GM23338 (cell line): ENCODE results near the gene SH3GLB1. TPM values are rescaled to one million over a fixed set of nuclear protein-coding genes. Genes with fewer than 3 reads are reported as not detected.

ENCODE experiments used
- ATAC-seq: fragments of 200-7000 bp; cut with Tn5 transposase; 3 replicates; pipeline ENCODE4 v1.9.1; 2020
- DNase-seq: peaks from one replicate; pipeline ENCODE4 v3.0.0-alpha.2; 2015; ENCODE audit warnings: low spot score
- H2AFZ ChIP-seq: fragments of 200-600 bp; sonication (generic); 2 replicates; pipeline ENCODE4 v1.8.0; 2016; ENCODE audit warnings: antibody characterized with exemption, mild to moderate bottlenecking, moderate library complexity
- H3F3A ChIP-seq: fragments of 200-600 bp; sonication (generic); replicated peaks from 2 replicates; pipeline ENCODE4 v1.8.0; 2017; ENCODE audit warnings: antibody characterized with exemption, mixed run types, low read depth
- H3K27ac ChIP-seq: fragments of 200-600 bp; sonication (generic); 2 replicates; pipeline ENCODE4 v1.6.1; 2016; ENCODE audit warnings: low read depth
- H3K27me3 ChIP-seq: fragments of 200-600 bp; sonication (generic); 2 replicates; pipeline ENCODE4 v1.8.0; 2016; ENCODE audit warnings: mild to moderate bottlenecking, mixed run types, moderate library complexity; ENCODE audit not compliant: insufficient read depth
- H3K36me3 ChIP-seq: fragments of 200-600 bp; sonication (generic); 2 replicates; pipeline ENCODE4 v1.8.0; 2016; ENCODE audit warnings: mild to moderate bottlenecking; ENCODE audit not compliant: insufficient read depth
- H3K4me1 ChIP-seq: fragments of 200-600 bp; sonication (generic); 2 replicates; pipeline ENCODE4 v1.8.0; 2016; ENCODE audit warnings: mild to moderate bottlenecking, moderate library complexity; ENCODE audit not compliant: insufficient read depth
- H3K4me2 ChIP-seq: fragments of 200-600 bp; sonication (generic); 2 replicates; pipeline ENCODE4 v1.7.1; 2017; ENCODE audit warnings: mixed run types
- H3K4me3 ChIP-seq: fragments of 200-600 bp; sonication (generic); 2 replicates; pipeline ENCODE4 v1.6.1; 2016; ENCODE audit warnings: mixed run types
- H3K79me2 ChIP-seq: fragments of 200-600 bp; sonication (generic); replicated peaks from 2 replicates; pipeline ENCODE4 v1.8.0; 2017; ENCODE audit warnings: mild to moderate bottlenecking; ENCODE audit not compliant: insufficient read depth
- H3K9me2 ChIP-seq: fragments of 200-600 bp; sonication (generic); 2 replicates; pipeline ENCODE4 v1.8.0; 2017; ENCODE audit not compliant: insufficient read depth
- H4K20me1 ChIP-seq: fragments of 200-600 bp; sonication (generic); replicated peaks from 2 replicates; pipeline ENCODE4 v1.8.0; 2017; ENCODE audit warnings: mild to moderate bottlenecking; ENCODE audit not compliant: insufficient read depth
- H3K27ac Mint-ChIP-seq: 2 replicates; pipeline ENCODE4 v1.8.0; 2020; ENCODE audit warnings: inconsistent platforms, mild to moderate bottlenecking, moderate library complexity, mixed read lengths
- H3K27me3 Mint-ChIP-seq: 3 replicates; pipeline ENCODE4 v1.8.0; 2022; ENCODE audit warnings: low read depth, mild to moderate bottlenecking, moderate library complexity, mixed read lengths, inconsistent platforms; ENCODE audit not compliant: insufficient read depth, poor library complexity
- H3K36me3 Mint-ChIP-seq: 3 replicates; pipeline ENCODE4 v1.8.0; 2021; ENCODE audit warnings: low read depth, mild to moderate bottlenecking, inconsistent platforms, moderate library complexity, mixed read lengths
- H3K4me1 Mint-ChIP-seq: 3 replicates; pipeline ENCODE4 v1.8.0; 2020; ENCODE audit warnings: mild to moderate bottlenecking, inconsistent platforms, mixed read lengths
- H3K4me3 Mint-ChIP-seq: 3 replicates; pipeline ENCODE4 v1.8.0; 2021; ENCODE audit warnings: moderate library complexity, mild to moderate bottlenecking, inconsistent platforms, mixed read lengths
- H3K9me3 Mint-ChIP-seq: 3 replicates; pipeline ENCODE4 v1.8.0; 2020; ENCODE audit warnings: moderate library complexity, mild to moderate bottlenecking, inconsistent platforms, mixed read lengths
- CREB1 ChIP-seq: fragments of 250-450 bp; sonication (Bioruptor Pico); IDR thresholded peaks from 2 replicates; pipeline ENCODE4 v1.5.0; 2020; ENCODE audit warnings: low read depth, mild to moderate bottlenecking, moderate library complexity
- EZH2 ChIP-seq: fragments of 200-600 bp; sonication (generic); IDR thresholded peaks from one replicate; pipeline ENCODE4 v1.8.0; 2017; ENCODE audit warnings: antibody characterized with exemption, mild to moderate bottlenecking, low read depth; ENCODE audit not compliant: unreplicated experiment
- EZH2phosphoT487 ChIP-seq: fragments of 200-600 bp; sonication (generic); IDR thresholded peaks from one replicate; pipeline ENCODE4 v1.8.1; 2018; ENCODE audit warnings: antibody characterized with exemption; ENCODE audit not compliant: unreplicated experiment
- JUNB ChIP-seq: IDR thresholded peaks from one replicate; pipeline ENCODE4 v1.6.1; 2016; ENCODE audit warnings: antibody characterized with exemption; ENCODE audit not compliant: unreplicated experiment
- STAT1 ChIP-seq: IDR thresholded peaks from one replicate; pipeline ENCODE4 v1.6.1; 2016; ENCODE audit warnings: antibody characterized with exemption; ENCODE audit not compliant: unreplicated experiment
- ZNF114 ChIP-seq: fragments of 250-450 bp; sonication (Bioruptor Pico); IDR thresholded peaks from 2 replicates; pipeline ENCODE4 v1.5.0; 2020; ENCODE audit warnings: mild to moderate bottlenecking, moderate library complexity
- ZNF331 ChIP-seq: fragments of 250-450 bp; sonication (Bioruptor Pico); IDR thresholded peaks from 2 replicates; pipeline ENCODE4 v1.5.0; 2020; ENCODE audit warnings: low read depth, mild to moderate bottlenecking, moderate library complexity
- polyA plus RNA-seq: library from polyadenylated mRNA; unstranded; fragments of >200 nt; fragmentation: Nextera tagmentation; extraction: Ambion mirVana; gene quantifications from 2 replicates; pipeline ENCODE4 v1.2.1, GENCODE V29; 2016
- total RNA-seq: library from RNA; depleted of rRNA; stranded (reverse); fragments of >200 nt; shearing (Covaris generic); gene quantifications from 2 replicates; pipeline ENCODE4 v1.2.3, GENCODE V29; 2014
- TF ChIP-seq, protein P1 (sequence below), 2 experiments: fragments of 200-600 bp in 1 of 2; sonication (generic) in 1 of 2; conservative IDR thresholded peaks; 2 replicates each; pipeline versions ENCODE4 v1.5.1 to v1.6.1; 2016 to 2017; ENCODE audit warnings: antibody characterized with exemption in 2 of 2, low read depth in 2 of 2, mild to moderate bottlenecking in 2 of 2, moderate library complexity in 1 of 2
- TF ChIP-seq, protein P2 (sequence below): fragments of 250-450 bp; sonication (Bioruptor Pico); IDR thresholded peaks from 2 replicates; pipeline ENCODE4 v1.5.0; 2020; ENCODE audit warnings: mild to moderate bottlenecking, moderate library complexity

SH3GLB1 gene
- total and polyA plus RNA-seq, 2 experiments from 2014 or later: 21.4 to 29.4 TPM

GRCh38 chr1:86696522-86696921 lies 7.9 kb upstream of the SH3GLB1 start:
- no peak for ATAC-seq
- Histone ChIP-seq H2AFZ (no peak overlapping the region), H3K27ac (no peak overlapping the region), H3K4me2 (no peak overlapping the region), H3K79me2 (no peaks in the 10 kb centered on the region), H3F3A (no peaks in the 10 kb centered on the region), H3K36me3 (no peaks in the 10 kb centered on the region), H4K20me1 (no peaks in the 10 kb centered on the region), H3K4me3 (no peak overlapping the region), H3K9me2 (no peaks in the 10 kb centered on the region), H3K27me3 (no peaks in the 10 kb centered on the region), H3K4me1 (peaks cover 10% of the 10 kb centered on the region)
- Mint-ChIP-seq H3K36me3 (no peaks in the 10 kb centered on the region), H3K4me3 (no peak overlapping the region), H3K27ac (no peak overlapping the region), H3K4me1 (peaks cover 16% of the 10 kb centered on the region), H3K9me3 (no peaks in the 10 kb centered on the region), H3K27me3 (no peaks in the 10 kb centered on the region)
- no peak for TF ChIP-seq EZH2
- no peak for TF ChIP-seq ZNF331 (CRISPR knock-in tag)
- no peak for TF ChIP-seq JUNB
- TF ChIP-seq EZH2phosphoT487: no peak
- no peak for TF ChIP-seq ZNF114 (CRISPR knock-in tag)
- no peak for TF ChIP-seq STAT1
- TF ChIP-seq, protein P1, sequence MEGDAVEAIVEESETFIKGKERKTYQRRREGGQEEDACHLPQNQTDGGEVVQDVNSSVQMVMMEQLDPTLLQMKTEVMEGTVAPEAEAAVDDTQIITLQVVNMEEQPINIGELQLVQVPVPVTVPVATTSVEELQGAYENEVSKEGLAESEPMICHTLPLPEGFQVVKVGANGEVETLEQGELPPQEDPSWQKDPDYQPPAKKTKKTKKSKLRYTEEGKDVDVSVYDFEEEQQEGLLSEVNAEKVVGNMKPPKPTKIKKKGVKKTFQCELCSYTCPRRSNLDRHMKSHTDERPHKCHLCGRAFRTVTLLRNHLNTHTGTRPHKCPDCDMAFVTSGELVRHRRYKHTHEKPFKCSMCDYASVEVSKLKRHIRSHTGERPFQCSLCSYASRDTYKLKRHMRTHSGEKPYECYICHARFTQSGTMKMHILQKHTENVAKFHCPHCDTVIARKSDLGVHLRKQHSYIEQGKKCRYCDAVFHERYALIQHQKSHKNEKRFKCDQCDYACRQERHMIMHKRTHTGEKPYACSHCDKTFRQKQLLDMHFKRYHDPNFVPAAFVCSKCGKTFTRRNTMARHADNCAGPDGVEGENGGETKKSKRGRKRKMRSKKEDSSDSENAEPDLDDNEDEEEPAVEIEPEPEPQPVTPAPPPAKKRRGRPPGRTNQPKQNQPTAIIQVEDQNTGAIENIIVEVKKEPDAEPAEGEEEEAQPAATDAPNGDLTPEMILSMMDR (conservative IDR thresholded peaks at IDR 0.05; ENCODE audit: low read depth in 2 of 2): no peak
- TF ChIP-seq, protein P2, sequence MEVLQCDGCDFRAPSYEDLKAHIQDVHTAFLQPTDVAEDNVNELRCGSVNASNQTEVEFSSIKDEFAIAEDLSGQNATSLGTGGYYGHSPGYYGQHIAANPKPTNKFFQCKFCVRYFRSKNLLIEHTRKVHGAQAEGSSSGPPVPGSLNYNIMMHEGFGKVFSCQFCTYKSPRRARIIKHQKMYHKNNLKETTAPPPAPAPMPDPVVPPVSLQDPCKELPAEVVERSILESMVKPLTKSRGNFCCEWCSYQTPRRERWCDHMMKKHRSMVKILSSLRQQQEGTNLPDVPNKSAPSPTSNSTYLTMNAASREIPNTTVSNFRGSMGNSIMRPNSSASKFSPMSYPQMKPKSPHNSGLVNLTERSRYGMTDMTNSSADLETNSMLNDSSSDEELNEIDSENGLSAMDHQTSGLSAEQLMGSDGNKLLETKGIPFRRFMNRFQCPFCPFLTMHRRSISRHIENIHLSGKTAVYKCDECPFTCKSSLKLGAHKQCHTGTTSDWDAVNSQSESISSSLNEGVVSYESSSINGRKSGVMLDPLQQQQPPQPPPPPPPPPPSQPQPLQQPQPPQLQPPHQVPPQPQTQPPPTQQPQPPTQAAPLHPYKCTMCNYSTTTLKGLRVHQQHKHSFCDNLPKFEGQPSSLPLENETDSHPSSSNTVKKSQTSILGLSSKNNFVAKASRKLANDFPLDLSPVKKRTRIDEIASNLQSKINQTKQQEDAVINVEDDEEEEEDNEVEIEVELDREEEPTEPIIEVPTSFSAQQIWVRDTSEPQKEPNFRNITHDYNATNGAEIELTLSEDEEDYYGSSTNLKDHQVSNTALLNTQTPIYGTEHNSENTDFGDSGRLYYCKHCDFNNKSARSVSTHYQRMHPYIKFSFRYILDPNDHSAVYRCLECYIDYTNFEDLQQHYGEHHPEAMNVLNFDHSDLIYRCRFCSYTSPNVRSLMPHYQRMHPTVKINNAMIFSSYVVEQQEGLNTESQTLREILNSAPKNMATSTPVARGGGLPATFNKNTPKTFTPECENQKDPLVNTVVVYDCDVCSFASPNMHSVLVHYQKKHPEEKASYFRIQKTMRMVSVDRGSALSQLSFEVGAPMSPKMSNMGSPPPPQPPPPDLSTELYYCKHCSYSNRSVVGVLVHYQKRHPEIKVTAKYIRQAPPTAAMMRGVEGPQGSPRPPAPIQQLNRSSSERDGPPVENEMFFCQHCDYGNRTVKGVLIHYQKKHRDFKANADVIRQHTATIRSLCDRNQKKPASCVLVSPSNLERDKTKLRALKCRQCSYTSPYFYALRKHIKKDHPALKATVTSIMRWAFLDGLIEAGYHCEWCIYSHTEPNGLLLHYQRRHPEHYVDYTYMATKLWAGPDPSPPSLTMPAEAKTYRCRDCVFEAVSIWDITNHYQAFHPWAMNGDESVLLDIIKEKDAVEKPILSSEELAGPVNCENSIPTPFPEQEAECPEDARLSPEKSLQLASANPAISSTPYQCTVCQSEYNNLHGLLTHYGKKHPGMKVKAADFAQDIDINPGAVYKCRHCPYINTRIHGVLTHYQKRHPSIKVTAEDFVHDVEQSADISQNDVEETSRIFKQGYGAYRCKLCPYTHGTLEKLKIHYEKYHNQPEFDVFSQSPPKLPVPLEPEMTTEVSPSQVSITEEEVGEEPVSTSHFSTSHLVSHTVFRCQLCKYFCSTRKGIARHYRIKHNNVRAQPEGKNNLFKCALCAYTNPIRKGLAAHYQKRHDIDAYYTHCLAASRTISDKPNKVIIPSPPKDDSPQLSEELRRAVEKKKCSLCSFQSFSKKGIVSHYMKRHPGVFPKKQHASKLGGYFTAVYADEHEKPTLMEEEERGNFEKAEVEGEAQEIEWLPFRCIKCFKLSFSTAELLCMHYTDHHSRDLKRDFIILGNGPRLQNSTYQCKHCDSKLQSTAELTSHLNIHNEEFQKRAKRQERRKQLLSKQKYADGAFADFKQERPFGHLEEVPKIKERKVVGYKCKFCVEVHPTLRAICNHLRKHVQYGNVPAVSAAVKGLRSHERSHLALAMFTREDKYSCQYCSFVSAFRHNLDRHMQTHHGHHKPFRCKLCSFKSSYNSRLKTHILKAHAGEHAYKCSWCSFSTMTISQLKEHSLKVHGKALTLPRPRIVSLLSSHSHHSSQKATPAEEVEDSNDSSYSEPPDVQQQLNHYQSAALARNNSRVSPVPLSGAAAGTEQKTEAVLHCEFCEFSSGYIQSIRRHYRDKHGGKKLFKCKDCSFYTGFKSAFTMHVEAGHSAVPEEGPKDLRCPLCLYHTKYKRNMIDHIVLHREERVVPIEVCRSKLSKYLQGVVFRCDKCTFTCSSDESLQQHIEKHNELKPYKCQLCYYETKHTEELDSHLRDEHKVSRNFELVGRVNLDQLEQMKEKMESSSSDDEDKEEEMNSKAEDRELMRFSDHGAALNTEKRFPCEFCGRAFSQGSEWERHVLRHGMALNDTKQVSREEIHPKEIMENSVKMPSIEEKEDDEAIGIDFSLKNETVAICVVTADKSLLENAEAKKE: no peak
- TF ChIP-seq CREB1 (CRISPR knock-in tag): no peak
- no peak for DNase-seq
